Memory B cell (primary cell): Measurements from ENCODE around the gene UGT1A7.
"Not testable (repeated sequence)": the region's sequence is repeated elsewhere in the genome, so short reads cannot be mapped to it uniquely, and the experiment has no call there.

Experiments
- ATAC-seq: fragments of 150-1000 bp; cut with Tn5 transposase; 2 replicates; pipeline ENCODE4 v1.10.0; 2021; ENCODE audit warnings: low read depth, mild to moderate bottlenecking, moderate library complexity
- DNase-seq, 2 donors: peaks; one replicate each; pipeline ENCODE4 v3.0.0; 2022; ENCODE audit warnings: low spot score in 2 of 2
- H3K27ac Mint-ChIP-seq: one replicate; pipeline ENCODE4 v1.8.0; 2022; ENCODE audit warnings: mild to moderate bottlenecking, moderate library complexity, mixed read lengths
- H3K27me3 Mint-ChIP-seq: one replicate; pipeline ENCODE4 v1.8.0; 2022; ENCODE audit warnings: mixed read lengths
- H3K36me3 Mint-ChIP-seq: one replicate; pipeline ENCODE4 v1.8.0; 2022; ENCODE audit warnings: mild to moderate bottlenecking, mixed read lengths
- H3K4me1 Mint-ChIP-seq: one replicate; pipeline ENCODE4 v1.8.0; 2022; ENCODE audit warnings: mixed read lengths
- H3K4me3 Mint-ChIP-seq: one replicate; pipeline ENCODE4 v1.8.0; 2022; ENCODE audit warnings: mild to moderate bottlenecking, moderate library complexity, mixed read lengths
- H3K9me3 Mint-ChIP-seq: one replicate; pipeline ENCODE4 v1.8.0; 2022; ENCODE audit warnings: mixed read lengths

The UGT1A7 gene

DNA sequence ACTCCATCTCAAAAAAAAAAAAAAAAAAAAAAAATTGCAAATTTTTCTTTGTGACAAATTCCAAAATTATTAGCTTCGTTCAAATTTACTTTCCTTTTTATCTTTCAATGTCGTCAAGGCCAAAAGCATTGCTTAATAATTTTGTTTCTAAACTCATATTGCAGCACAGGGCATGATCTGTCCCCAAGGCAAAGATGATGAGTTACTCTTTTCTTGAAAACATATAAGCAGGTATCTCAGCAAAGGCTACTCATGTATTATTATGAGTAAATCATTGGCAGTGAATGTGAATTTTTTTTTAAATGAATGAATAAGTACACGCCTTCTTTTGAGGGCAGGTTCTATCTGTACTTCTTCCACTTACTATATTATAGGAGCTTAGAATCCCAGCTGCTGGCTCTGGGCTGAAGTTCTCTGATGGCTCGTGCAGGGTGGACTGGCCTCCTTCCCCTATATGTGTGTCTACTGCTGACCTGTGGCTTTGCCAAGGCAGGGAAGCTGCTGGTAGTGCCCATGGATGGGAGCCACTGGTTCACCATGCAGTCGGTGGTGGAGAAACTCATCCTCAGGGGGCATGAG, at the start of gene UGT1A7:
Gene UGT1A7, plus strand, starts transcription at position 381 of the 579 bp plus-strand sequence. Its CDS starts 37 bp downstream, at position 418.
- peaks cover 6% of the 10 kb centered on the region for H3K27me3 Mint-ChIP-seq
- H3K4me3 Mint-ChIP-seq, result no peak within 1 kb of the TSS
- no peaks in the 10 kb centered on the region for H3K36me3 Mint-ChIP-seq
- DNase-seq (no peak), ATAC-seq (no peak)
- no peaks in the 10 kb centered on the region for H3K9me3 Mint-ChIP-seq
- no peaks in the 10 kb centered on the region for H3K4me1 Mint-ChIP-seq
- H3K27ac Mint-ChIP-seq, result no peak within 1 kb of the TSS

GRCh38 chr2:233636306-233636705, 45.4 kb upstream of the UGT1A7 start, which contains the start of gene UGT1A10:
UGT1A10 (plus strand) TSS chr2:233636448; CDS start chr2:233636523, 75 bp downstream.
- not testable (repeated sequence) for H3K36me3 Mint-ChIP-seq, H3K4me1 Mint-ChIP-seq, H3K27ac Mint-ChIP-seq, H3K27me3 Mint-ChIP-seq, DNase-seq, H3K9me3 Mint-ChIP-seq, H3K4me3 Mint-ChIP-seq, ATAC-seq

DNA sequence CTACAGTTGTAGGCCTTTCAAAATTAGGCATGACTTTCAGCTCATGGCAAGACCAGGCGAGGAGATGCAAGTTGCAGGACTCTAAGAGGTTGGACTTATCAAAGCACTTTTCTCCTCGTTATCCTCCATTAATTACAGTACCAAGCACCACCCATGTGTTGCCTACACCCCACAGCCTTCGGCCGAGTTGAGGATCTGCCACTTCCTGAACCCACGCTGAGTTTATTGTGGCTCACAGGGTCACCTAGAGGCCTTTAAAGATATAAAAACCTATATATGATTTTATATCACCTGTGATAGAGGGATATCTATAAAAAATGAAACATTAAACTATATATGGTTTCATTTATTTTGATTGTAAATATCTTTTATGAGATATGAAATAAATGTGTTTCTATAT, 42.9 kb upstream of the UGT1A7 start:
- H3K27ac Mint-ChIP-seq, result no peak overlapping the region
- H3K9me3 Mint-ChIP-seq, result peaks cover 4% of the 10 kb centered on the region
- H3K36me3 Mint-ChIP-seq, result peaks cover 1% of the 10 kb centered on the region
- H3K4me3 Mint-ChIP-seq, result no peak overlapping the region
- ATAC-seq (peak; percentile 45), DNase-seq (no peak)
- H3K4me1 Mint-ChIP-seq, result peaks cover 6% of the 10 kb centered on the region
- peaks cover 6% of the 10 kb centered on the region for H3K27me3 Mint-ChIP-seq

DNA sequence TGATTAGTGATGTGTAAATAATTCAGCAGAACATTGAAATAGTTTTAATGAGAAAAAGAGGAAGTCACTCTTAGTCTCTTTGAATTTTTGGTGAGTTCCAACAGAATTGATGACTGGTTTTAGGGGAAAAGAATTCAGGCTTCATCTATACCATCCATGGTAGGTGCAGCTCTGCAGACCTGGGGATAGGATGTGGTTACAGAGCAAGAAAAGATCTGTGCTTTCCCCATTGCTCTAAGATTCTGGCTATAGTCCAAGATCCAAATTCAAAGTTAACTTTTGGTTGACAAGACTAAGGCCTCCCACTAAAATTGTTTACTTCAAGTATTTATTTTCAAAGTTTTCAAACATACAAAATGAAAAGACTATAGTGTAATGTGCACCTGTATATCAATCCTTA, 41.8 kb upstream of the UGT1A7 start:
- Mint-ChIP-seq H3K27ac (no peak overlapping the region), H3K4me3 (no peak overlapping the region), H3K36me3 (peaks cover 1% of the 10 kb centered on the region), H3K9me3 (peaks cover 4% of the 10 kb centered on the region), H3K4me1 (peaks cover 6% of the 10 kb centered on the region), H3K27me3 (peaks cover 8% of the 10 kb centered on the region)
- ATAC-seq (no peak), DNase-seq (no peak)

DNA sequence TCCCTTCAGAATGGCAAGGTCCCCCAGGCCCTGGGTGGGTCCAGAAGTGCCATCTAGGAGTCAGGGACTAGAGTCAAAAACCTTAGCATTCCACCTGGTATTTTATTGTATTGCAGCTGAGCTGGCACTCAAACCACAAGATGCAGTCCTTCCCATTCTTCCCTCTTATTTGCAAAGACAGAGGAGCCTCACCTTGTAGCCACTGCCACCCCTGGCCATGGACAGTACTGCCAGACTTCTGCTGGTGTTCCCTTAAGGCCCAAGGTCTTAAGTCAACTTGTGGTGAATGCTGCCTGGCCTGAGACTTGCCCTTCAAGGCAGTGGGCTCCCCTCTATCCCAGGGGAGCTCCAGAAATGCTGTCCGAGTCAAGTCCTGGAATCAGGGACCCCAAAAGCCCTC, 38.6 kb upstream of the UGT1A7 start:
- Mint-ChIP-seq H3K27ac (no peak overlapping the region), H3K4me1 (peaks cover 6% of the 10 kb centered on the region)
- DNase-seq, result no peak

GRCh38 chr2:233646033-233646432, 35.7 kb upstream of the UGT1A7 start:
- H3K4me1 Mint-ChIP-seq, H3K27ac Mint-ChIP-seq, H3K4me3 Mint-ChIP-seq, DNase-seq, ATAC-seq: not testable (repeated sequence)
- Mint-ChIP-seq H3K27me3 (peaks cover 16% of the 10 kb centered on the region), H3K9me3 (peaks cover 13% of the 10 kb centered on the region), H3K36me3 (peaks cover 14% of the 10 kb centered on the region)

More for the DNA sequence above, 38.6 kb upstream of the UGT1A7 start:
- peaks cover 15% of the 10 kb centered on the region for H3K27me3 Mint-ChIP-seq
- H3K36me3 Mint-ChIP-seq, result peaks cover 14% of the 10 kb centered on the region
- no peak overlapping the region for H3K4me3 Mint-ChIP-seq
- peaks cover 13% of the 10 kb centered on the region for H3K9me3 Mint-ChIP-seq
- ATAC-seq, result no peak

- peaks cover 8% of the 10 kb centered on the region for H3K36me3 Mint-ChIP-seq
- ATAC-seq, result no peak
- no peak overlapping the region for H3K27ac Mint-ChIP-seq
- H3K4me3 Mint-ChIP-seq, result no peak overlapping the region
- H3K27me3 Mint-ChIP-seq, result peaks cover 15% of the 10 kb centered on the region
- no peaks in the 10 kb centered on the region for H3K4me1 Mint-ChIP-seq
- no peak for DNase-seq
- peaks cover 10% of the 10 kb centered on the region for H3K9me3 Mint-ChIP-seq
Observed at GRCh38 chr2:233650981-233651380, 30.7 kb upstream of the UGT1A7 start.

GRCh38 chr2:233651430-233651829, 30.3 kb upstream of the UGT1A7 start:
- peaks cover 9% of the 10 kb centered on the region for H3K9me3 Mint-ChIP-seq
- no peak overlapping the region for H3K27ac Mint-ChIP-seq
- no peaks in the 10 kb centered on the region for H3K4me1 Mint-ChIP-seq
- H3K4me3 Mint-ChIP-seq, result no peak overlapping the region
- H3K36me3 Mint-ChIP-seq, result peaks cover 7% of the 10 kb centered on the region
- DNase-seq, result no peak
- H3K27me3 Mint-ChIP-seq, result peaks cover 14% of the 10 kb centered on the region
- no peak for ATAC-seq

GRCh38 chr2:233654501-233654900, 27.2 kb upstream of the UGT1A7 start:
- no peak for ATAC-seq
- H3K4me3 Mint-ChIP-seq, result no peak overlapping the region
- H3K36me3 Mint-ChIP-seq, result no peaks in the 10 kb centered on the region
- H3K27me3 Mint-ChIP-seq, result peaks cover 8% of the 10 kb centered on the region
- H3K9me3 Mint-ChIP-seq, result no peaks in the 10 kb centered on the region
- DNase-seq, result no peak
- H3K27ac Mint-ChIP-seq, result no peak overlapping the region
- no peaks in the 10 kb centered on the region for H3K4me1 Mint-ChIP-seq

DNA sequence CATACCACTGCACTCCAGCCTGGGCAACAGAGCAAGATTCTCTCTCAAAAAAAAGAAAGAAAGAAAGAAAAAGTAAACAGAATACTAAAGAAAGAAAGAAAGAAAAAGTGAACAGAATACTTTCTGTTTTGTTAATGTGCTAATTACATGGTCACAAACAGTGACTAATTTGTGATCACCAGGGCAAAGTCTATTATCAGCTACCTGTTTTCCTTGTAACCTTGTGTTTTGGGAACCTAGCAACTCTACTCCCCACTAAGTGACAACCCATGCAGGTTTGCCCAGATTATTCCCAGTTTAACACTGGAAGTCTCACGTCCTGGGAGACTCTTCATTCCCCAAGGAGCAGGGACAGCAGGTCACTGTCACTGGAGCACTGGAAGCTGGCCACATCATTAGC, 26.7 kb upstream of the UGT1A7 start:
- no peak for ATAC-seq
- peaks cover 8% of the 10 kb centered on the region for H3K27me3 Mint-ChIP-seq
- H3K9me3 Mint-ChIP-seq, result no peaks in the 10 kb centered on the region
- H3K4me1 Mint-ChIP-seq, result no peaks in the 10 kb centered on the region
- no peak overlapping the region for H3K4me3 Mint-ChIP-seq
- H3K27ac Mint-ChIP-seq, result no peak overlapping the region
- no peaks in the 10 kb centered on the region for H3K36me3 Mint-ChIP-seq
- no peak for DNase-seq

- not testable (repeated sequence) for H3K9me3 Mint-ChIP-seq
Observed at GRCh38 chr2:233655943-233656342, 25.8 kb upstream of the UGT1A7 start.

GRCh38 chr2:233656443-233656842, 25.3 kb upstream of the UGT1A7 start:
- ATAC-seq (no peak), DNase-seq (no peak)
- H3K27ac Mint-ChIP-seq, result no peak overlapping the region
- no peak overlapping the region for H3K4me3 Mint-ChIP-seq
- H3K4me1 Mint-ChIP-seq, result no peaks in the 10 kb centered on the region
- peaks cover 7% of the 10 kb centered on the region for H3K27me3 Mint-ChIP-seq
- H3K9me3 Mint-ChIP-seq, result no peaks in the 10 kb centered on the region
- no peaks in the 10 kb centered on the region for H3K36me3 Mint-ChIP-seq

More at GRCh38 chr2:233655943-233656342, 25.8 kb upstream of the UGT1A7 start:
- not testable (repeated sequence) for DNase-seq, ATAC-seq, H3K4me1 Mint-ChIP-seq, H3K27ac Mint-ChIP-seq, H3K27me3 Mint-ChIP-seq, H3K36me3 Mint-ChIP-seq, H3K4me3 Mint-ChIP-seq

- DNase-seq (no peak), ATAC-seq (no peak)
- peaks cover 9% of the 10 kb centered on the region for H3K27me3 Mint-ChIP-seq
- H3K36me3 Mint-ChIP-seq, result no peaks in the 10 kb centered on the region
- no peaks in the 10 kb centered on the region for H3K4me1 Mint-ChIP-seq
- no peak overlapping the region for H3K27ac Mint-ChIP-seq
- no peaks in the 10 kb centered on the region for H3K9me3 Mint-ChIP-seq
- H3K4me3 Mint-ChIP-seq, result no peak overlapping the region
Observed at GRCh38 chr2:233658610-233659009, 23.1 kb upstream of the UGT1A7 start.

DNA sequence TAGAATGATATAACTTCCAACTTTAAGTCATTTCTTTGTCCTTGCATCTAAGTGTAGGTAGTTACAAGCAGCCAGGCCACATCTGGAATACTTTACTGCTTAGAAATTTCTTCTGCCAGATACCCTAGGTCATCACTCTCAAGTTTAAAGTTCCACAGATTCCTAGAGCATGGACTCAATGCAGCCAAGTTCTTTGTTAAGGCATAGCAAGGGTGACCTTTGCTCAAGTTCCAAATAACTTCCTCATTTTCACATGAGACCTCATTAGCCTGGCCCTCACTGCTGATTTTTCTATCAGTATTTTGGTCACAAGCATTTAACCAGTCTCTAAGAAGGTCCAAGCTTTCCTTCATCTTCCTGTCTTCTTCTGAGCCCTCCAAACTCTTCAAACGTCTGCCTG, 17.8 kb upstream of the UGT1A7 start:
- H3K36me3 Mint-ChIP-seq, result peaks cover 2% of the 10 kb centered on the region
- ATAC-seq (no peak), DNase-seq (no peak)
- no peak overlapping the region for H3K27ac Mint-ChIP-seq
- H3K27me3 Mint-ChIP-seq, result peaks cover 9% of the 10 kb centered on the region
- H3K4me3 Mint-ChIP-seq, result no peak overlapping the region
- peaks cover 2% of the 10 kb centered on the region for H3K9me3 Mint-ChIP-seq
- no peaks in the 10 kb centered on the region for H3K4me1 Mint-ChIP-seq

GRCh38 chr2:233668605-233669260, 13.0 kb upstream of the UGT1A7 start:
- Mint-ChIP-seq H3K9me3 (peaks cover 2% of the 10 kb centered on the region), H3K4me1 (no peaks in the 10 kb centered on the region), H3K4me3 (no peak overlapping the region), H3K27me3 (peaks cover 12% of the 10 kb centered on the region), H3K27ac (no peak overlapping the region), H3K36me3 (peaks cover 2% of the 10 kb centered on the region)
- ATAC-seq, result no peak
- no peak for DNase-seq
